SK-MEL-5 (cell line): ENCODE results near the gene SETBP1. TPM values are rescaled to one million over a fixed set of nuclear protein-coding genes. Genes with fewer than 3 reads are reported as not detected.

ENCODE experiments used
- DNase-seq: peaks from one replicate; pipeline ENCODE4 v3.0.0-alpha.2; 2016; ENCODE audit warnings: low read depth, low spot score
- in situ Hi-C: cut with HindIII; loops from 2 replicates; pipeline ENCODE4 v1.10.0; 2016; ENCODE audit warnings: low sequenced_read_pairs, high pct_unique_total_duplicates, low pct_unique_long_range_greater_than_20kb
- total RNA-seq: library from RNA; depleted of rRNA; stranded (reverse); fragments of >200 nt; shearing (Covaris generic); gene quantifications from 2 replicates; pipeline ENCODE4 v1.2.3, GENCODE V29; 2014

SETBP1 gene
- total RNA-seq, 1 experiment from 2014 or later = 2.3 TPM

DNA sequence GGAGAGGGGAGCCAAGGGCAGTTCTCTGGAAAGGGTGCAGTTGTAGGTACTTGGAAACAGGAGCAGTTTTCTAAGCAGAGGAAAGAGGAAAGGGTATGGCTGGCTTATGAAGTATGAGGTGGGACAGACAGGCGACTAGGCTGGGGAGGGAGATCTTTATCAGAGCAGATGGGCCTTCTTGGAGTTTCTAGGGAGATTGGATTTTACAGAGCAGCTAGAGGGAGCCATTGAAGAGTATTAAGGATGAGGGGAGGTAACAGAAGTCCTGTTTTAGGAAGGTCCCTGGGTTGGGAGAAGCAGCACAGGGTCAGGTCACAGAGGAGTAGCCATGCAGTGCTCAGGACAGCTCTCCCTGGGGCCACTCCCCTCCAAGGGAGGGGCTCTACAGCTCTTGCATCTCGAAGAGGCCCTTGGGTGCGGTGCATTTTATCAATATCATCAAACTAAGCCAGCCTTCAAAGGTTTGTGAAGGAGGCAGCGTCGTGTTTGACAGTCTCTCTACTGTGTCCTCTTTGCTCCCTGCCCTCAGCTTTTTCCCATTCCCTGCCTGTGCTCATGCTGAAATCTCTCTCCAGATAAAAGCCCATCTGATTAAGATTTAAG, 154.3 kb downstream of the SETBP1 start:
- peak; percentile 10 for DNase-seq
- in situ Hi-C loops = no loop called here

DNA sequence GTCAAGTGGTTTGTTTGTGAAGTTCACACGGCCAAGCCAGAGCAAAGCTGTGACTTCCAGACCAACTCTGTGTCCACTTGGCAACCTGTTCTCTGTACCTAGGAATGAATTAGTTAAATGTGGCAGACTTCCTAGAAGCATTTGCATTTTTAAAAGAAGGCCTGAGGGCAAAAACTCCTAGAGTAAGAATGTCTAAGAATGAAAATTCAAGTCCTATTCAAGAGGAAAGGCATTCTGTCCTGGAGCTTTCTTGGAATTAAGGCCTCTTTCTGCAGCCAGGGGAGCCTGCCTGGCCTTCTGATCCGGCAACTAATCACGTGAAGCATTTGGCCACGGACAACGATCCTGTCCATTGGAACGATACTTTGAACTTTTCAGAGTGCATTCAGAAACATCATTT, 155.0 kb downstream of the SETBP1 start:
- in situ Hi-C loops = no loop called here
- no peak for DNase-seq

GRCh38 chr18:44836263-44836662, 155.6 kb downstream of the SETBP1 start:
- DNase-seq = no peak
- in situ Hi-C loops = no loop called here

DNA sequence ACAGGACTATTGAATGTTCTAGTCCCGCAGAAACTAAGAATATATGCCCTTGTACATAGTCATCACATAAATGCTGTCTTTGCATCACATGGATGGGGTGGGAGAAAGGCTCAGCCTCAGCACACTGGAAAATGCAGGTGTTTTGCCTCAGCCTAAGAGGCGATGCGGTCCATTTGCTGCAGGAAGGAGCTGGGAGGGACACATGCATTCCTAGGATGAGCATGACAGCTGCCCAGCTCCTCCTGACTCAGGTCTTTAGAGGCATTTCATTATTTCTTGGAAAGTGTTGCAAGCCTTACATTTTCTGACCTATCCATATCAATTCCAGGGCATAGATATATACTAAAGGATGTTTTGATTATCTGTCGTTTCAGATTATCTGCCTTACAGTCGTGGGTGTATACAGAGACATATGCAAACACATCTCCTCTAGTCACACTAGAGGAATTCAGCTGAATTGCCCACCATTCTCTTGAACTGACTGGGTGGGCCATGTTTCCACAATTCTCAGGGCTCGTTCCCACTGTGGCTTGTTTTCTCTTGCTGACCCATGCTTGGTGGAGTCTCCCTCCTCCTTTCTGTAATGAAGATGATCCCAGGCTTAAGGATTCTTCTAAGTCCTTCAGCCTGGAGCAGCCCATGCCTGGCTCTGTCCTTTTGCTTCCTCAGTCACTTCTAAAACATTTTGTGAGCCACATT, 156.9 kb downstream of the SETBP1 start:
- DNase-seq = no peak
- in situ Hi-C loops = no loop called here

DNA sequence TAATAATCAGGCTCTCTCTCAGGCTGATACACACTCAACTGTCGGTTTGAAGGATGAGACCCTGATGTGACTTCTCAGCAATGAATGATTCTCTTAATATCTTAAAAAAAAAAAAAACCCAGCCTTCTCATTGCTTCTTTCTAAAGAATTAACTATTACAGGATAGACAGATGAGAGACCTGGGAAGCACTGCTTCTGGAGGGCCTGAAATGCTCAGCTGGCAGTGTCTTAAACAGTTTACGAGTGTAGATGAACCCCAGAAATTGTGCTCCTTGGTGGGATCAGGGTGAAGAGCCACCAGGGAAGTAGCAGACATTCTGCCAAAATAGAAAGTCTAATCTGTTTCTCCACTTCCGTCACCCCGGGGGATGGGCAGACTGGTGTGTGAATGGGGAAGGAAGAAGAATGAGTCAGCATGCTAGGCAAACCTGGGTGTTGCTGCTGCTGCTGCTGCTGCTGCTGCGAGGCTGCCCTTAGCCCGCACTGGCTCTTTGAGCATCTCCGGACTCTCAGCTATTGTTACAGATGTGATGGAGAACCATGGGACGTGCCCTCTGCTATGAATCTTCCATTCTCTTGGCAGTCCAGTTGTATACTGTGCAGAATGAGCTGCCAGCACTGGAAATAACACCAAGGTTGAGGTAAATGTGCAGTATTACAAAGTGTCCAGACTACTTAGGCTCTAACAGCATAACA, 158.4 kb downstream of the SETBP1 start:
- DNase-seq = no peak
- in situ Hi-C loops = no loop called here

- in situ Hi-C loops = no loop called here
- DNase-seq = no peak
Observed at GRCh38 chr18:44840058-44840790, 159.5 kb downstream of the SETBP1 start.

DNA sequence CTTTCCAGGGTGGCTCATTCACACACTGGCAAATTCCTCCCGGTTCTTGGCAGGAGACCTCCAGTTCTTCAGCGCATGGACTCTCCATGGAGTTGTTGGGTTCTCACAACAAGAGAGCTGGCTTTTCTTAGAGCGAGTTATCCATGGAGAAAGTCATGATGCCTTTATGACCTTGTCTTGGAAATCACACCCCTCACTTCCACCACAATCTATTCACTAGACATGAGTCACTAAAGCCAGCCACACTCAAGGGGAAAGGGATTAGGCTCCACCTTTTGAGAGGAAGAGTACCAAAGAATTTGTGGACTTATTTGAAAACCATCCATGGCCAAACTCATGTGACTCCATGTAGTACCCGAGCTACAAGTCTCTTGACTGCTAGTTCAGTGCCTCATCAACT, 160.5 kb downstream of the SETBP1 start:
- in situ Hi-C loops = no loop called here
- DNase-seq = no peak

DNA sequence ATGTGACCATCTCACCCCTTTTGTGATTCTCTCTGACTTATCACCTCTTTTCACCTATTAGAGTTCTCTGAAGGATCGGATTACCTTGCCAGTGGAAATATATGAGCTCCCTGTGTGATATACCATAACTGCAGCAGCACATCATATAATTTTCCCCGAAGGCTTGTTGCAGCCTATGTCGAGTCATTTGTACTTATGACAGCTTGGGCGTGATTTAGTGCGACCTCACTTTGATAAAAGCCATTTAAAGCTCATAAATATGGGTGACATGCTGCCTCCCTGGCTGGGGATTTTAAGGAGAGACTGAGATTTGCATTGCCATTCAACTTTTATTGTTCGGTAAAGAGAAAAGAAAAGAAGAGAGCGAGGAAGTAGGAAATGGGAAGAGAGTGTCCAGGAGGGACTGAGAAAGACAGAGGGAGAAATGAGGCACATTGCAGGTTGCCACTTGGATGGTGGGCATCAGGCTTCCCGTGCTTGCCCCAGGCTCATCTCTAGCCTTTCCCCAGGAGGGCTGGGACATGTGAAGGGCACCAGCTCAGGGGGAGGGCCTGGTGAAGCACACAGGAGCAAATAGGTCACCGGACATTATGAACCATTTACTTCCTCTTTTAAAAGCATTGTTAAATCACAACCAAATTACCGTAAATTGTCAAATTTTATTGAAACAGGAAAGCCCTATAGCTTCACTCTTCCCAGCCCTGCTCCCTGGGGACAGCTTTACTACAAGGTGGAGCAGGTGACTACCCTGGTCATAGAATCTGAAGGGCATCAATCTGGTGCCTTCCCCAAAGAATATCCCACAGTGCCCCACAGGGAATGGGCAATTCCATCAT, 161.3 kb downstream of the SETBP1 start:
- in situ Hi-C loops = no loop called here

DNA sequence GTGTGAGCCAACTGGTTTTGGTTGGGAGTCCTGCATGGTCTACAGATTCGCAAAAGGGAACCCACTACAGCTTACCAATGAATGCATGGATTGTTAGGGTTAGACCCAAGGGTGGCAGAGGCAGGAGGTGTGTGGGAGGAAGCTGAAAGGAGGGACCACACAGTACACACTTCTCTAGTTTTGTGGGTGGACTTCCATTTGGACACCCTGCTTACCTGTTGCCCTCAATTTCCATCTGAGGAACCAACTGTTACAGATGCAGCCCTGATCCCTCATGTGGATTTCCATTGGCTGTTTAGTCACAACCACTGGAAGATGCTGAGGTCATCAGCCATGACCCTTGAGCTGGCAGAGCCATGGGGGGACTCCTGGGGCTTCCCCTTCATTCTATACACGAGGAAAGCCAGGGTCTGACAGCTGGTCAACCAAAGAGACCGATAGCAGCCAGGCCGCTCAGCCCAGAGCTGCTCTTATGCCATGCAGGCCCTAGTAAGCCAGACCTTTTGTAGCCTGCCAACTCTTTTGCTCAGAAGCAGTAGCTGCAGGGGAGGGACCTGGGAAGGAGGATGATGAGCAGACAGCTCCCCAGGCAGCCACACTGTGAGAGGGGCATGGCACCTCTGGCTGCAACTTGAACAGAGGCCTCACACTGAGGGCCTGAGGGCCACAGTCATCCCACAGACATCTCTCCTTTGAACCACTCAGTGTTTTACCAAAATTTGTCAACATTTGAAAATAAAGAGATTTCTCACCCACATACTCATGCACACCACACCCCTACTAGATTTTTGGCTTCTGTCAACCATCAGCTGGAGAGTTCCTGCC, 162.1 kb downstream of the SETBP1 start:
- no peak for DNase-seq
- in situ Hi-C loops = no loop called here

More for the DNA sequence above, 161.3 kb downstream of the SETBP1 start:
- DNase-seq = no peak

- in situ Hi-C loops = no loop called here
Observed at GRCh38 chr18:44844486-44844885, 163.8 kb downstream of the SETBP1 start.

DNA sequence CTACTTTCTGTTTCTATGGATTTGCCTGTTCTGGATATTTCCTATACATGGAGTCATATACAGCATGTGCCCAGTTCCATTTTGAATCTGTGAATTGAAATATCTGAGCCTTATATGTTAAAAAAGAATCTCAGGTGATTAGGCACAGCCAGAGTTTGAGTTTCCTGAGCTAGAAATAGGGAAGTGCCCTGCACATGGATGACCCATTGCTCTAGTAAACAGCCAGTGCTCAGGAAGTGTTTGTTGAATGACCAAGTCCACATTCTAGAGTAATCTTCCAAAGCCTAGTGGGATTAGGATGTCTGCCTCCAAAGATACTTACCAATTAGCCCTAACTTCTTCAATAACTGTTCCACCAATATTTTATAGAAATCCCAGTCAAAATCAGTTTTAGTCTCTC, 165.8 kb downstream of the SETBP1 start:
- no peak for DNase-seq
- in situ Hi-C loops = no loop called here

More at GRCh38 chr18:44844486-44844885, 163.8 kb downstream of the SETBP1 start:
- no peak for DNase-seq

- no peak for DNase-seq
- in situ Hi-C loops = no loop called here
Observed at GRCh38 chr18:44848644-44849335, 168.1 kb downstream of the SETBP1 start.

DNA sequence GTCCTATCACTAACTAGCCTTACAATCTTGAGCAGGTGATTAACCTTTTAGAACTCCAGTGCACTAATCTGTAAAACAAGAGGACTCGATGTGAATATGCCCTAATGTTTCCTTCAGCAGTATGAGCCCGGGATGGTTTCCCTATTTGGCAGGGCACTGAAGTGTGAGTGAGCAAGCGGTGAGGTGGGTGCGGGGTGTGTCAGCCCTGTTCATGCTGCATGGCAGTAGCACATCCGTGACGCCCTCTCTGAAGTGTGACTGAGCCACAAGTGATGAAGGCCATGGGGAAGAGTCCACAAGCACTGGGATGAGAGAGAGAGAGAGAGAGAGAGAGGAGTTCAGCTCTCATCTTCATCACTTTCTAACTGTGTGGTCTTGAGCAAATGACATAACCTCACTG, 168.7 kb downstream of the SETBP1 start:
- in situ Hi-C loops = no loop called here
- DNase-seq = no peak

DNA sequence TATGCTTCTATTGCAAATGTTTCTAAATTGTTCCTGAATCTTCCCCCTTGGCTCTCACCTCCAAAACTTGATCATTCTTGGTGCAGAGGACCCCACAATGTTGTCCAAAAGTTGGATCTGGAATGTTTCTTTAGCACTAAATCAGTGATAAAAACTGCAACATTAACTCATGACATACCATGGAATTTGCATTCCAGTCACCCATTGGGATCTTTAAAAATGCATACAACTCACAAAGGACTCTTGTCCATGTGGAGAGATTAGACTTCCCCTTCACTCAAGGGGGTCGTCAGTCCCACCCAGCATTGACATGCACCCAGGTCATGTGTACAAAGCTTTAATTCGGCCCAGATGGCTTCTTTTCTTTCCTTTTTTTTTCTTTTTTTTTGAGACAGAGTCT, 169.3 kb downstream of the SETBP1 start:
- in situ Hi-C loops = no loop called here
- DNase-seq = no peak

DNA sequence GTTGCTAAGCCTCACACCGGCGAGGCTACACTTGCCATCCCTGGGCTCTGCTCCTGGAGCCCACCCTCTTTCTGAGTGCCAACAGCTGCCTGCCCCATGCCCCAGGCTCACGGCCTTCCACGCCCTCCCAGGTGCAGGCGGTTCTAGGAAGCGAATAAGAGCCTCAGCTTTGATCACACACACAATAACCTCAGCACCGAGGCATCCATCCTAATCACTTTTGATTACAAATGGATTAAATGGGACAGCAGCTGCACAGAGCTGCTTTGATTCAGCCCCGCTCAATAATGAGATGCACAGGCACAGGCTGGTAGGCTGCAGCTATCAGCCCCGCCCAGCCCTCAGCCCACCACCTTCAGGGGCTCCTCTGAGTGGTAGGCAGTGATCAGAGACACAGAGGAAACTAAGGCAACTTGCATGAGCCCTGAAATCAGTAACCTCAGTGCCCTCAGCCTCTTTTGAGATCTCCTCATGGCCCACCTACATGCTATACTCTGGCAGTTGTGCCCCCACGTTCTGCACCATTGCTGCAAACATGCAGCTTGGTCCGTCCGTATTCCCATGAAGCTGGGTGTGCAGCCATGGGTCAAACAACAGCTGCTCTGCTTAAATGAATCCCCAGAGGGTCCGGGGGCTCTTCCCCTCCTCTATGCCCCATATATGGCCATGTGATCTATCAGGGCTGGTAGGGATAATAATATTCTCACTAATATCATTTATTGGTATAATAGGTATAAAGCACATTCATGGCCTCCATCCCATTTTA, 171.4 kb downstream of the SETBP1 start:
- in situ Hi-C loops = no loop called here
- no peak for DNase-seq

- in situ Hi-C loops = no loop called here
- DNase-seq = no peak
Observed at GRCh38 chr18:44852818-44853217, 172.1 kb downstream of the SETBP1 start.
